HG03378 (cell line): ENCODE data around the gene EME2.
A peak's percentile ranks its signal among the peaks of the same experiment; 100 is the strongest.

Source experiments
- ATAC-seq: cut with Tn5 transposase; IDR thresholded peaks from one replicate; pipeline ENCODE4 v1.9.1; 2021; ENCODE audit warnings: mild to moderate bottlenecking, moderate library complexity; ENCODE audit not compliant: unreplicated experiment

EME2 gene

DNA sequence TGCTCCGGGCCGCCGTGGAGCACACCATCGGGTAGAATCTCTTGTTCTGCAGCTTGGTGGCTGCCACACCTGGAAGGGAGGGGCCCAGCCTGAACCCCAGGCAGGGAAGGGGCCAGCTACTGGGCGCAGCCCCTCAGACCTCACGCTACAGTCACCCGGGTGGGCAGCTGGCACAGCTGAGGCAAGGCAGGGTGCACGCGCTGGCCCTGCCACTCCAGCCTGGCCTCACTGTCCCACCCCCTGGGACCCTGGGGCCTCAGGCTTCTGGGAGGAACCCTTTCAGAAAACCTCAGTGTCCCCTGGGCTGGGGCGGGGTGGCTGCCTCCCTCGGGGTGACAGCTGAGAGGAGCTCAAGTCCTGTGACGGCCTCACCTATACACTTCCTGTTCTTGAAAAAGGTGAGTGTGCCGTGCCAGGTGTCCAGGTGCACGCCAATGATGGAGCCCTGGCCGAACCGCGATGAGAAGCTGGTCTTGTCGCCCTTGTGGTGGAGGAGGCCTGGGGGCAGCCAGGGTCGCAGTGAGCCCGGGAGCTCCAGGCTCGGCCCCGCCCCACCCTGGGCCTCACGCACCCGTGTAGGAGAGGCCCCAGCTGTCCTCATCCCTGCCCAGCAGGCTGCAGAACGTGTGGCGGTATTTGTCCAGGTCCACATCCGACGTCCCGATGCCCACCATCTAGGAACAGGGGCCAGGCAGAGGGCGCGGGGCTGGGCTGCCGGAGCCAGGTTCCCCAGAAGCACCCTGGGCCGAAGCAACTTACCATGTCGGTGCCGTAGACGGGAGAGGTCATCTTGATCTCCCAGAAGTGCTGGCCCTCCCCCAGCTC lies 5.0 kb downstream of the EME2 start:
- no peak for ATAC-seq

DNA sequence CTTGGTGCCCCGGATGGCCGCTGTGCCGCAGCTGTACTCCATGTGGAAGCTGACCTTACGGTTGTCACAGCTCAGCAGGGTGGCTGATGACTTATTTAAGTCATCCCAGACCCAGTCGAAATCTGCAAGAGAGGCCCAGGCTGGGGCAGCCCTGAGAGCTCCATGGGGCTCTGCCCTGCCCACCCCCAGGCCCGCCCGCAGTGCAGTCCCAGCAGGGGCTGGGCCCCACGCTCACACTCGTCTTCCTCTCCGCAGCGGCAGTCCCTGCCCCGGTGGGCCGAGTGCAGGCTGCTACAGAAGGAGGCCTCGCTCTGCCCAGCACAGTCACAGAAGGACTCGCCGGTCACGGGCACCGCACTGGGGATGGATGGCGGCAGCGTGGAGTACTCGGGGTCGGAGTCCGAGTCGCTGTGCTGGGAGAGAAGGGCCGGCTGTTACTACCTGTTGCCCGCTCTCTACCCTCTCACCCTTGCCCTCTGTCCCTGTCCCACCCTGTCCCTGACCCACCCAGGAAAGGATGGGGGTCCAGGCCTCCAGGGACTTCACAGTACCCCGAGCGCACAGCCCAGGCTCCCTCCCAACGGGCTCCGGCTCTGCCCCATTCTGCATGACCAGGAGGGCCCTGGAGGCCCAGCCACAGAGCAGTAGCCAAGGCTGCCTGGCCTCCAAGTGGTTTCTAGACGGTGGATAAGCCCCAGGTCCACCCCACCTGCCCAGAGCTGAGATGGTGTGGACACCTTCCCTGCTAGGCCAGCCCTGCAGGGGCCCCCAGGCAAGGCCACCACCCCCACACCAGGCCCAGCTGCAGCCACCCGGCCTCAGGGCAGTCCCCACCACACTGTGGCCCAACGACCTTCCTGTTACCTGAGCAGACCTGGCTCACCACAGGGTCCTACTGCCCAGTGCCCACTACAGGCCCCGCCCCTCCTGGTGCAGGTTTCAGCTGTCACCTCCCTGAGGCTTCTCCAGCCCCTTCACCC lies 5.9 kb downstream of the EME2 start:
- ATAC-seq: no peak

DNA sequence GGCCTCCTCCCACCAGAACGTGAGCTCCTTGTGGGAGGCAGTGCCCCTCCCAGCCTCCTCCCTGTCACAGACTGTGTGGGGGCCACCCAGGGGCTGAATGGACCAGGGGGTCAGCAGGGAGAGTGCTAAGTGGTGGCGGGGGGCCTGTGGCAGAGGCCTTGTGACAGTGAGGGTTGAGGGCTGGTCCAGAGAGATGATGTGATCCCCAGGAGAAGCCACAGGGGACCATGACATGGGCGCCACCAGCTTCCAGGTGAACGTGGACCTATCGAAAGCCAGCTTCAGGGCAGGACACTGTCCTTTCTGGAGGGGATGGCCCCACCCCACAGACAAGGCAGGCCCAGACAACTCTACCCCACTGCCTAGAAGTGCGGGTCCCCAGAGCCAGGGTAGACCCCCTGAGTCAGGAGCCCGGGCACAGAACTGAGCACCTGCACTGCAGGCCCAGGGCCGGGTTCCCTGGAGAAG lies 6.7 kb downstream of the EME2 start:
- ATAC-seq: no peak

DNA sequence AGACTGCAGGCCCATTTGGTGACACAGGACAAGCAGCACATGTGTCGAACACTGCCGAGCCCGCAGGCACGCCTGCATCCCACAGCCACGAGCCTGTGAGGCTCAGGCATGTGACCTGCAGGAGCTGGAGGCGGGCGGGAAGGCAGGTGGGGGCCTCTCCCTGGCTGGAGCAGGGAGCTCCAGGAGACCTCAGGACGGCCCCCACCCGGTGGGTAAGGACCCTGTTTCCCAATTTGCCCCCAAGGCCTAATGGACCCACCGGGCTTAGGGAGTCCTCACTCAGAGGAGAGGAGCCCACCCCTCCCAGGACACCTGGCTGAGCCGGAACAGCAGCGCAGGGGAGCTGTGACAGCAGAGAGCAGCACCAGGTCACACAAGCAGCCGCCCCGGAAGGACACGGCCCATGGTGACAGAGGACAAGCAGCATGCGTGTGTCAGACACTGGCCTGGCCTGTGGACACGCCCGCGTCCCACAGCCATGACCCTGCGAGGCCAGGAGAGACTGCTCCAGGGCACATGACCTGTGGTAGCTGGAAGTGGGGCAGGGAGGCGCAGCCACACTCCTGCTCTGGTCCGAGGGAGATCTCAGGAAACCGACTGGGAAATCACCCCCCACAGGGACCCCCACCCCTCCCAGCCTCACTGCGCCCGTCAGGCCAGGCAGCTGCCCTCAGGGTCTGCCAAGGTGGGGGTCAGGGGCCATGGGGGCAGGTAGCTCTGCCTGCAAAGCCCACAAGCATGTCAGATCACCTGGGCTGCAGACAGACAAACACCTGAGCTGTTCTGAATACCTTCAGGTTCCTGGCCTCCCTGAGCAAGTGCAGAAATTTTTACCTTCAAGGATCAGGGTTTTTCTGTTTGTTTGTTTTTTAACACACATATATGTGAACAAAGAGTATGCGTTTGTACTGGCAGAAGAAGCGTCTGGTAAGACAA lies 7.4 kb downstream of the EME2 start:
- no peak for ATAC-seq

DNA sequence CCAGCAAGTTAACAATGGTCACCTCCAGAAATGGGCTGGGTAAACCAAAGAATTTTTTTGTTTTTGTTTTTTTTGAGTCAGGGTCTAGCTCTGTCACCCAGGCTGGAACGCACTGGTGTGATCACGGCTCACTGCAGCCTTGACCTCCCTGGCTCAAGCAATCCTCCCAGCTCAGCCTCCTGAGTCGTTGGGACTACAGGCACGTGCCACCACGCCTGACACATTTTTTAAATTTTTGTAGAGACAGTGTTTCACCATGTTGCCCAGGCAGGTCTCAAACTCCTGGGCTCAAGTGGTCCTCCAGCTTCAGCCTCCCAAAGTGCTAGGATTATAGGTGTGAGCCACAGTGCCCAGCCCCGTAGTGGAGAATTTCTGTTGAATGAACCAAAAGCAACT lies 8.1 kb downstream of the EME2 start:
- ATAC-seq: no peak

DNA sequence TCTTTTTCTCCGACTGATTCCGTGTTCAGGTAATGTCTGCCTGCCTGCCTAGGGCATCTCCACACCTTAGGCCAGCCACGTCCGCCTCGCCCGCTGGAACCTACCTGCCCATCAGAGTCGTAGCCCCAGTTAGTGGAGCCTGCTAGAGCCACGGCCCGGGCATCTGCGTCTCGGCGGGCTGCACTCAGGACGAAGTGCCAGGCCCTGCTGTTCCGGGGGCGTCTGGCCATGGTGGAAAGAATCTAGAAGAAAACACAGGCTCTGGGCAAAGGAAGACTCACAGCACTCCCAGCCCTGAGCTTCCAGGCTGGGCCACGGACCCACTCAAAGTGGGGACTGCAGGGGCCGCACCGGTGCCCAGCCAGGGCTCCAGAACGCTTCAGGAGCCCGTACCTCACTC lies 8.6 kb downstream of the EME2 start:
- ATAC-seq: no peak

DNA sequence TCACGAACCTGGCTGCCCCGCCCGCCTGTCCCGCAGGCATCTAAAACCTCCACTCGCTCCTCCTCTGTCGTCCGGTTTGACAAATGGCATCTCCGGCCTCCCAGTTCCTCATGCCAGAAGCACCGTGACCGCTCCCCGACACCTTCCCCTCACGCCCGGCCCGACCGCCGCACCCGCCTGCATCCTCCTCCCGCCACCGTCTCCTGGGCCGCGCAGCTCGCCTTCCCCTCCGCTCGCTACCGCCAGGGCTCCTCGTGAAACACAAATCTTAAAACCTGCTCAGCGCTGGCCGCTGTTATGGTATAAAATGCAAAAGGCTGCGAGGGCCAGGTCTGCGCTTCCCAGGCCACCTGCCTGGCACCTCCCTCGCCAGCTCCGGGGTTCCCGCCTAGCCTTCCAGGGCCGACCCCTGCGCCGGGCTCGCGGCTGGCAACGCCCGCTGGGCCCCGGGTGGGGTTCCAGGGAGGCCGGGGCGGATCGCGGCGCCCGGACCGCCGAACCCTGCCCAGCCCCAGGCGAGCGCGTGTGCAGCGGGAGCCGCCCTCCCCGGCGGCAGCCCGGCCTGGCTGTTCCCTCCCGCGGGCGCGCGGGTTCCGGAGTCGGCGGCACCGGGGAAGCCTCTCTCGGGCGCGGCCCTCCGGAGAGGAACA lies 9.3 kb downstream of the EME2 start:
- no peak for ATAC-seq

DNA sequence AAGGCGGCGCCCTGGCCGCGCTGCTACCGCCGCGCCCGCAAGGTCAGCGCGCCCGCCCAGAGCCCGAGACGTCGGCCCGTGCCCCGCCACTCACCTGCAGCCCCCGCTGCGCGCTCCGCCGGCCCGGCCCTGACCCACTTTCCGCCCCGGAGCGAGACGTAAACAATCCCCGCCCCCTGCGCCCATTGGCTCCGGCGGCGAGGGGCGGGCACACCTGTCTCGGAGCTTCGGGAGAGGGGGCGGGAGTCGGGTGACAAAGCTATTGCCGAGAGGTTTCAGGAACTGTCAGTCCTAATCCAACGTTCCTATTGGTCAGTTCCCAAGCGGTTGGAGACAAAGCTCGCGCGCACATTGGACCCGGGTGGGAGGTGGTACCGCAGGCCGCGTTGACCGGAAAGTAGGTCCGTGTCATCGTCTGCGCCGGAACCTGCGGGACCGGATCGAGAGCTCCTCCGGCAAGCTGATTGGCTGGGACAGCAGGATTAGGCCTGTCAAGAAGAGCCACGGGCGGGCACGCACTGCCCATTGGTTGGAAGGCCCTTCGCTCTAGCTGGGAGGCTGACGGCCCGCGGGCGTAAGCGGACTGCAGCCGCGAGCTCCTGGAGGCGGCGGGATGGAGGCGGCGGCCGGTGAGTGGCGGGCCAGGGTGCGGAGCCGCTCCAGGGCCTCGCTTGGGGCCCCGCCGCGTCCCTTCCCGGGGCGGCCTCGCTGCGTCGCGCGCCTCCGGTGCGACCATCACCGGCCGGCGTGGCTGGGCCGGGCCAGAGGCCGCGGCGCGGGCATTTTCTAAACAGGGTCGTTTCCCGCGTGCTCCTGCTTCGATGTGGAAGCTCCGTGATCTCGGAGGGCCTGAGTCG lies 10.0 kb downstream of the EME2 start, which contains the start of the genes NUBP2 and SPSB3:
Gene NUBP2, plus strand, starts transcription at position 553 of the 857 bp plus-strand sequence. Its CDS starts 61 bp downstream, at position 614.
Gene SPSB3, minus strand, starts transcription at position 164 of the 857 bp plus-strand sequence. CDS start 1,088 bp downstream, outside the sequence.
- peak; percentile 85 for ATAC-seq

DNA sequence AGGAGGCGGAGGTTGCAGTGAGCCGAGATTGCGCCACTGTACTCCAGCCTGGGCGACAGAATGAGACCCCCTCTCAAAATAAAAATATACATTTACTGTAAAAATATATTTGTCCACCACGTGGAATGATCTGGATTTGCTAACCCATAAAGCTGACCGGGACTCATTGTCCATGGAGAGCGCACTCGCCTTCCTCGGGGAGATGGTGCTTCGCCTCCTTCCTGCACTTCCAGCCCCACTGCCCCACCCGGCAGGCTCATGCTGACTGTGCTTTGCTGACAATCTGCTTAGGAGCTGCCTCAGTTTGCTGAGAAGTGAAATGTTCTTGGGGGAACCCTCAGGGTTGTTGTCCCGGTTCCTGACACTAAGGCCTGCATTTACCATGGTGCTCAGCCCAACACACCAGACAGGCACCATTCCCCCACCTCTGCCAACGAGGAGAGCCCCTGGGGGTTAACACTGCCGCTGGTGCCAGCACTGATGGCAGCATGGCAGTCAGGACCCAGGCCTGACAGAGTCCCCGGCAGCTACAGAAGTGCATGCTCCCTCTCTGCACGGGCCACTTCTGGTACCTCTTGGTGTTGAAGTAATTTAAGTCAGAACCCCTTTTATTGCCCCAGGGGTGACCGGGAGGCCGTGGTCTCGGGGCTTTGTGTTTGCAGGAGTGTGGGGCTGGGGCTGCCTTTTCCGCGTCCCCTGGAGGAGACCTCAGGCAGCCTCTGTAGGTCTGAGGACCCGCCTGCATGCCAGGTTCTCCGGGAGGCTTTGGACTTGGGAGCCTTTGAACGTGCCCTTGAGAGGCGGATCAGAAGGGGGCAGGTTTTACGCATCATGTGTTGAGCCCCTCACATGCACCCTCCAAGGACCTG lies 12.6 kb downstream of the EME2 start:
- no peak for ATAC-seq

DNA sequence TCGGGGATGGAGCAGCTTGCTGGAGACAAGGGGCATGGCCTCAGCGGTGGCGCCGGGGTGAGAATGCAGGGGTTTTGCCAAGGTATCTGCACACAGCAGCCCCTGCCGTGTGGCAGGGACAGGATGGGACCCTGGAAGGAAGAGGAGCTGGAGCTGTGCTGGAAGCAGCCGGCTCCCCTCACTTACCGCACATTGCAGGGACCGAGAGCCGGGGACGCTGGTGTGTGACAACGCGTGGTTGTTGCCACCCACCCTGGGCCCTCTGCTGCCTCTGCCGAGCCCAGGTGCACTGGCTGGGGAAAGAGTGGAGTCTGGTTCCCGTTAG lies 13.2 kb downstream of the EME2 start:
- ATAC-seq: no peak

DNA sequence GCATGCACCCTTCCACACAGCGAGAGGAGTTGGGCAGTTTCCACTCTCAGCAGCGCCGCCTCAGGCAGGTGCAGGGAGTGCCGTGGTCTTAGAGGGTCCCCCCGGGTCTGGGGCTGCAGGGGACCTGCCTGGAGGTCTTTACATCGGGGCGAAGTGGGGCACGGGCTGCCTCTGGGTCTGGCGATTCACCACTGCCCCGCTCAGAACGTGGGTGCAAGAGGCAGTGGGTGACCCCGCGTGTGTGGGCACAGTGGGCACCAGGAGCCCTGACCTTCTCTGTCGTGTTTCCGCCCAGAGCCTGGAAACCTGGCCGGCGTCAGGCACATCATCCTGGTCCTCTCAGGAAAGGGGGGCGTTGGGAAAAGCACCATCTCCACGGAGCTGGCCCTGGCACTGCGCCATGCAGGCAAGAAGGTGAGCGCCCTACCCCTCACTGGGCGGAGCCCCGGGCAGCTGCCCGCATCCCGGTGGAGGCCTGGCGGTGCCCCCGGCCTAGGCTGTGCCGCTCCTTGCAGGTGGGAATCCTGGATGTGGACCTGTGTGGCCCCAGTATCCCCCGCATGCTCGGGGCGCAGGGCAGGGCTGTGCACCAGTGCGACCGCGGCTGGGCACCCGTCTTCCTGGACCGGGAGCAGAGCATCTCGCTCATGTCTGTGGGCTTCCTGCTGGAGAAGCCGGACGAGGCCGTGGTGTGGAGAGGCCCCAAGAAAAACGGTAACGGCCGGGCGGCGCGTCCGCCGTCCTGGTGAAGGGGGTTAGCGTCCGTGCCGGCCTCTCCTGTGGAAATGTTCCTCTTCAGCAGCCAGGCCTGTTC lies 13.8 kb downstream of the EME2 start:
- no peak for ATAC-seq

DNA sequence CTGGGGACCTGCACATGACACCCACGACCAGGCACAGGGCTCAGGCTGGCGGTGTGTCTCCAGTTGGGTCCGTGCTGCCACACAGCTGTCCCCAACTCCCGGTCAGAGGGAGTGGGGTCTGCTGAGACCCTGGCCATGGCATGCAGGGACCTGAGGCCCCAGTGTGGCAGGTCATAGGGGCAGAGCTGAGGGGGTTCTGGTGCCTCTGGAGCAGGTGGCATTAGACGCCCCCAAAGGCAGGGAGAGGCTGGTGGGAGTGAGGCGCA lies 14.4 kb downstream of the EME2 start:
- ATAC-seq: no peak

DNA sequence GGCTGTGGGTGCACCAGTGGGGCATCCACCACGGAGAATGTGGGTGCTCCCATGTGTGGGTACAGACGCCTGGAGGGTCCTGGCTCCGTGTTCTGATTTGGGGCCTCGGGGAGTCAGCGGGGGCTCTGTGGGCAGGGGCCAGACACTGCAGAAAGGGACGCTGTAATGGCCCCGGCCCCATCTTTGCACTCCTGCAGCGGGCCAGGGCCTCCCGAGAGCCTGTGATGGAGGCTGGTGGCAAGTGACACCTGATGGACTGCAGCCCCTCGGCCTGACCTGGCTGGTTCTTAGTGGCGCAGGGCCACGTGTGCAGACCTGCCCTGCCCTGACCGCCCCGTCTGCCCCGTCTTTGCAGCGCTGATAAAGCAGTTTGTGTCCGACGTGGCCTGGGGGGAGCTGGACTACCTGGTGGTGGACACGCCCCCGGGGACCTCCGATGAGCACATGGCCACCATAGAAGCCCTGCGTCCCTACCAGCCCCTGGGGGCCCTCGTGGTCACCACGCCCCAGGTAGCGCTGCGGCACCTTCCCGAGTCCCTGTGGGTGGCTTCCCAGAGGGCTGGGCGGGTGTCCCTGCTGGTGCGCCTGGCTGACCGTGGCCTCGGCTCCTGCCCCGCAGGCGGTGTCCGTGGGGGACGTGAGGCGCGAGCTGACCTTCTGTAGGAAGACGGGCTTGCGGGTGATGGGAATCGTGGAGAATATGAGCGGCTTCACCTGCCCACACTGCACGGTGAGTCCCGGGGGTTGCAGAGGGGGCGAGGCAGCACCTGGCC lies 14.9 kb downstream of the EME2 start:
- no peak for ATAC-seq

DNA sequence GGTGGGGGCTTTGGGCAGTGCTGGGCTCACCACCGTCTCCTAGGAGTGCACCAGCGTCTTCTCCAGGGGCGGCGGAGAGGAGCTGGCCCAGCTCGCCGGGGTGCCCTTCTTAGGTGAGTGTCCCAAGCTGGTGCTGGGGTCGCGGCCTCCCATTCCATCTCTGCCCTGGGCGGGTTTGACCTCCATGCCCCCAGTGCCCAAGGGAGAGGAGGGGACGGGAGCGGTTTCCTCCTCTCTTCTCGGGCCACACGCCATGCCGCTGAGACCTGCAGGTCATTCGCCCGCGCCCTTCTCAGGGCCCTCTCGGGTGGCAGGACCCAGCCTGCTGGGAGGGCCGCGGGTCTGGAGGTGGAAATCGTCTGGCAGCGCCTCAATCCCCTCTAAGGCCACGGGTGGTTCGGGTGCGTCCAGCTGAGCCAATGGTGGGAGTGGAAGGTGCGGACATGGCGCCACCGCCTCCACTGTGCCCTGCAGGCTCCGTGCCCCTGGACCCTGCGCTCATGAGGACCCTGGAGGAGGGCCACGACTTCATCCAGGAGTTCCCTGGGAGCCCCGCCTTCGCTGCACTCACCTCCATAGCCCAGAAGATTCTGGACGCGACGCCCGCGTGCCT lies 15.6 kb downstream of the EME2 start:
- no peak for ATAC-seq

DNA sequence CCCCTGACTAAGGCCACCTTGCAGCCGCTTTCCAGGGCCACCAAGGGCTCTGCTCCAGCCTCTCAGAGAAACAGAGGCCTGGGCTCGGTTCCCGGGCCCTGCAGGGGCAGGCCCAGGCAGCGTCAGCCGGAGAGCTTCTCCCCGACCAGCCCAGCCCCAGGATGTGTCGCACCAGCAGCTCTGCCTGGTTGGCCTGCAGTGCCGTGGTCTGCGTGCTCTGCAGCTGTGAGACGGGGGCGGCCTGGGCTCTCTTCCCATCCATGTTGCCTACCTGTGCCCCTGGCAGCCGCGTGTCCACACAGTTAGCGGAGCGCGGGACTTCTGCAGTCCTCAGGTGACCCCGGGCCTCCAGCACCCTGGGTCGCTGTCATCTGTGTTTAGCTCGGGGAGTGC lies 16.1 kb downstream of the EME2 start:
- ATAC-seq: no peak

DNA sequence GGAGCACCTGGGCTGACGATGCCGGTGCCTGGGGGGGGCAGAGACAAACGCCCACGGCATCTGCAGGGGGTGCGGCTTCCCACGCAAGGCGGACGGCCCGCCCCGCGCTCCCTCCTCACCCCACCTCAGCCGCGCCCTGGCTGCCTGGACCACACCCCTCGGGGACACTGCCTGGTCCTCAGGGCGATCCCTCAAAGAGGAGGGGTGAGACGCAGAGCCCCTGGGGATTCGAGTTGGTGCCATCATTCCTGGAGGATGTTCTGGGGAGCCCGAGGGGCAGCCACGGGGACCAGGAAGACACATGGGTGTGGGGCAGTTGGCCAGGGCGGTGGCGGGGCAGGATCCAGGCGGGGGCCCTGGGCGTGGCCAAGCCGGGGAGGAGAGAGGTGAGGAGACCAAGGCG lies 17.0 kb downstream of the EME2 start:
- no peak for ATAC-seq

DNA sequence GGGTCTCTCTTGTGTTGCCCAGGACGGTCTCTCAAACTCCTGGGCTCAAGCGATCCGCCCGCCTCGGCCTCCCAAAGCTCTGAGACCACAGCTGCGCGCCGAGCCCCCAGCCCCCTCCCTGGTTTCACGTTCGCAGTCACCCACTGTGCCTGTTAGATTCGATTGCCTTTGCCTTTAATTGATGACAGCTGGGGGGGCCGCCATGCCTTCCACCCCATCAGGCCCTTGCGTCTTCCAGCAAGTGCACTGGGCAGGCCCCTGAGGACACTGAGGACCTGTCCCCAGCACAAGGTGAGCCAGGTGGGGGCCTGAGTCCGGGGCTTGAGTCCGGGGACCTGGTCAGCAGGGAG lies 17.6 kb downstream of the EME2 start:
- ATAC-seq: no peak
